Measurements from ENCODE around the gene PSMD11. TPM values are rescaled to one million over a fixed set of nuclear protein-coding genes. Genes with fewer than 3 reads are reported as not detected.

The PSMD11 gene
- total RNA-seq, 1 donor from 2014 or later: 156 TPM

DNA sequence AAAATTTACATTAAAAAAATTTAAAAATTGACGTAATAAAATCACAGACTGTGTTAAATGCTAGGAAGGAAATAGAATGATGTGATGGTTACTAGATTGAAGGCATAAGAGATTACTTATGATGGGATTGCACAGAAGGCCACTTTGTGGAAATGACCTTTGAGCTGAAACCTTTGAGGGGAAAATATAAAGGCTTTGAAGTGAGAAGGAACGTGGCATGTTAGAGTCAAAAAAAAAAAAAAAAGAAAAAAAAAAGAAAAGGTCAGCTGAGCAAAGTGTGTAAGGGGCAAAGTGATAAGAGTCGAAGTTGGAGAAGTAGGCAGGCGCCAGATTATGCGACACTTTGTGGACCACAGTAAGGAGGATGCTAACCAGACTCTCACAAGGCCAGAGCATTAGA is 3.6 kb upstream of the PSMD11 start:
- Mint-ChIP-seq H3K4me3 (peak overlapping the region; percentile 21), H3K27me3 (ENCODE audit: low read depth) (peaks cover 18% of the 10 kb centered on the region), H3K9me3 (peaks cover 6% of the 10 kb centered on the region), H3K4me1 (peaks cover 12% of the 10 kb centered on the region), H3K36me3 (ENCODE audit: low read depth) (no peaks in the 10 kb centered on the region), H3K27ac (ENCODE audit: unreplicated experiment) (no peak overlapping the region)
- TF ChIP-seq, protein P1, sequence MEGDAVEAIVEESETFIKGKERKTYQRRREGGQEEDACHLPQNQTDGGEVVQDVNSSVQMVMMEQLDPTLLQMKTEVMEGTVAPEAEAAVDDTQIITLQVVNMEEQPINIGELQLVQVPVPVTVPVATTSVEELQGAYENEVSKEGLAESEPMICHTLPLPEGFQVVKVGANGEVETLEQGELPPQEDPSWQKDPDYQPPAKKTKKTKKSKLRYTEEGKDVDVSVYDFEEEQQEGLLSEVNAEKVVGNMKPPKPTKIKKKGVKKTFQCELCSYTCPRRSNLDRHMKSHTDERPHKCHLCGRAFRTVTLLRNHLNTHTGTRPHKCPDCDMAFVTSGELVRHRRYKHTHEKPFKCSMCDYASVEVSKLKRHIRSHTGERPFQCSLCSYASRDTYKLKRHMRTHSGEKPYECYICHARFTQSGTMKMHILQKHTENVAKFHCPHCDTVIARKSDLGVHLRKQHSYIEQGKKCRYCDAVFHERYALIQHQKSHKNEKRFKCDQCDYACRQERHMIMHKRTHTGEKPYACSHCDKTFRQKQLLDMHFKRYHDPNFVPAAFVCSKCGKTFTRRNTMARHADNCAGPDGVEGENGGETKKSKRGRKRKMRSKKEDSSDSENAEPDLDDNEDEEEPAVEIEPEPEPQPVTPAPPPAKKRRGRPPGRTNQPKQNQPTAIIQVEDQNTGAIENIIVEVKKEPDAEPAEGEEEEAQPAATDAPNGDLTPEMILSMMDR (conservative IDR thresholded peaks at IDR 0.05): no peak
- no peak for DNase-seq (ENCODE audit: low read depth, low spot score)

DNA sequence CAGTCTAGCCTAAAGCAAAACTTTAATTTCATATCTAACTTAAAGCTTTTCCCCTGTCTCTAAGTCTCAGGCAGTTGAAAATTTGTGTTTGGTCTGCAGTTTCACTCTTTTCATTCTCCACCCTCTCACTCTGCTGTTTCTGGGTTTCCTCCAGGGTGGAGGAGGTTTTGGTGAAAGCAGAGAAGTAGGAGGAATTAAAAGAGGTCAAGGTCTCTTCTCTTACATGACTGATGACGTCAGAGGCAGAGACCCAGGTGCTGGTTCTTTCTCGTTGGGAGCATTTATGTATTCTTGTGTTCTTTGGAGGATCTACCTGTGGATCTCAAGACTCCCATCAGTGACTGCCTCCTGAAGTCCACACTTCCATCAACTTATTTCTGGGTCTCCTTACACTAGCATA is 2.4 kb upstream of the PSMD11 start:
- Mint-ChIP-seq H3K4me1 (peaks cover 24% of the 10 kb centered on the region), H3K4me3 (no peak overlapping the region), H3K27ac (ENCODE audit: unreplicated experiment) (no peak overlapping the region), H3K9me3 (no peaks in the 10 kb centered on the region), H3K27me3 (ENCODE audit: low read depth) (peaks cover 18% of the 10 kb centered on the region), H3K36me3 (ENCODE audit: low read depth) (peaks cover 2% of the 10 kb centered on the region)
- DNase-seq (ENCODE audit: low read depth, low spot score): no peak
- TF ChIP-seq, protein P1 (conservative IDR thresholded peaks at IDR 0.05): no peak

DNA sequence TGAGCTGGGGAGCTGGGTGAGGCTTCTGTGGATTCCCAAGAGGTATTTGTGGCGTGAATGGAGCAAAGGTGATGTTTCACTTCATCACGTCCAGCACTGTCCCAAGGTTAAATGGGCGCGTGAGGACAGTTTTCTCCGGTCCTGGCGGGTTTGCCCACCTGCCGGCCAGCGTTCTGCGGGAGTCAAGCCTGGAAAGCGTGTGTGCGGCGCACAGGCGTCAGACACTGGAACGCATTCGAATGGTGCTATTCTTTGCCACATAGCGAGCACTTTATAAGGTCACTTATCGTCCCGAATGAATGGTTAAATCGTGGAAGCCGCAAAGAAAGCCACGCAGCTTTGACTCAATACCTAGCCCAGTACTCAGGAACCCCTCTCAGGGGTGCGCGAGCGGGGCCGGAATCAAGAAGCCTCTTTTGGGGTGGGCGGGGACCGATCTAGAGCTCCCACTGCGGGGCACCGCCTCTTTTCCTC is 446 bp upstream of the PSMD11 start:
- Mint-ChIP-seq H3K27ac (ENCODE audit: unreplicated experiment) (no peak overlapping the region), H3K9me3 (no peaks in the 10 kb centered on the region)
- TF ChIP-seq, protein P1 (conservative IDR thresholded peaks at IDR 0.05): no peak

DNA sequence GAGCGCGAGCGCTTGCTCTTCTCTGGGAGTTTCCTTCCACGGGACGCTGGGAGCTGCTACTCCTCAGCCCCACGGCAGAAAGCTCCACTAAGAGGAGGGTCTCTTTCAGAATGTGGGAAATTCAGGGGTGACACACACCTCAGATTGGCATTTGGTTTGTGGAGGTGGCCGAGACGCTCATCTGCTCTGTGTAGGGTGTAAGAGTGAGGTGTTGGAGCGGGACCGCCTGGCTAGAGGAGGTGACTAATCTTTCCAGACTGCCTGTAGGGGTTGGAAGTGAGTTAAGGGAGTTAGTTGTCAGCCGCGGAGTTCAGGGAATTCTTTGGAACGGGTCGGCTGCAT is 735 bp downstream of the PSMD11 start:
- H3K9me3 Mint-ChIP-seq: no peaks in the 10 kb centered on the region
- peaks cover 16% of the 10 kb centered on the region for H3K27me3 Mint-ChIP-seq (ENCODE audit: low read depth)
- TF ChIP-seq, protein P1 (conservative IDR thresholded peaks at IDR 0.05): peak; percentile 14
- H3K36me3 Mint-ChIP-seq (ENCODE audit: low read depth): peaks cover 2% of the 10 kb centered on the region
- H3K4me1 Mint-ChIP-seq: peaks cover 27% of the 10 kb centered on the region
- peak overlapping the region; percentile 92 for H3K4me3 Mint-ChIP-seq
- no peak for DNase-seq (ENCODE audit: low read depth, low spot score)
- peak overlapping the region; percentile 25 for H3K27ac Mint-ChIP-seq (ENCODE audit: unreplicated experiment)

More for the DNA sequence above, 446 bp upstream of the PSMD11 start:
- Mint-ChIP-seq H3K36me3 (ENCODE audit: low read depth) (peaks cover 2% of the 10 kb centered on the region), H3K4me3 (peak overlapping the region; percentile 92), H3K27me3 (ENCODE audit: low read depth) (peaks cover 16% of the 10 kb centered on the region), H3K4me1 (peaks cover 27% of the 10 kb centered on the region)
- no peak for DNase-seq (ENCODE audit: low read depth, low spot score)

DNA sequence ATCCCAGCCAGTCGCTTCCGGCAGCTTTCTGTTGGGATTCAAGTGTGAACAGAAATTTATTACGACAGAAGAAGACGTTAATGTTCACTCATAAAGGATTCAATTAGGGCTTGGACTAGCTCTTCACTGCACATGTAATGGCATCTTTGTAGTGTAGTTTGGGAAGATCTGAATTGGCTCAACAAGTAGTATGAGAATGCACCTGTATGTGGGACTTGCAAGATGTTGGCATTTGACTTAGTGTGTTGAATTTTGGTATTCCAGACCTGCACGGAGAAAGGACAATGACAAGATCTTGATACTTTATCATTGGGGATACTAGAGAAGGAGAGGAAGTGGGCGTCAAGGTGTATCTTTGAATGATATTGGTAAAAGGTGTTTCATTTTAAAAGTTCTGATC is 1.2 kb downstream of the PSMD11 start:
- Mint-ChIP-seq H3K4me3 (peak overlapping the region; percentile 92), H3K36me3 (ENCODE audit: low read depth) (peaks cover 2% of the 10 kb centered on the region), H3K9me3 (no peaks in the 10 kb centered on the region), H3K27ac (ENCODE audit: unreplicated experiment) (peak overlapping the region; percentile 25), H3K27me3 (ENCODE audit: low read depth) (peaks cover 16% of the 10 kb centered on the region), H3K4me1 (peaks cover 27% of the 10 kb centered on the region)
- TF ChIP-seq, protein P1 (conservative IDR thresholded peaks at IDR 0.05): no peak
- no peak for DNase-seq (ENCODE audit: low read depth, low spot score)
